ENCODE results near the gene DGKE.

The DGKE gene

DNA sequence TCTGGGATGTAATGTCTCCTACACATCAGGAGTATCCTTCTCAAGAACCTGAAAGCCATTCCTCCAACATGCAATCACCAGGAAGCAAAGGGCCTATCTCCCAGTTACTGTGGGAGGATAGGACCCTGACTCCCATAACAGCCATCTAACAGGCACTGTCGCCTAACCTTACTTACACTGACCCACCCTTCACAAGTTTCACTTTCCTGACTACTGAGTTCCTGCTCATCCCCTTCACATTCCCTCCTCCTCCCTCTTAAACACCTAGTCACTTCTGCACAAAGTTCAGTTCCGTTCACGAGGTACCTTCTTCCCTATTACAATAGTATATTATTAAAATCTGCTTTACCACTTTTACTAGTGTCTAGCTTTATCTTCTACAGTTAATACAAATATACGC is 1.5 kb upstream of the DGKE start:
- no peaks in the 10 kb centered on the region for H3K27me3 ChIP-seq (ENCODE audit: insufficient read depth, poor library complexity, severe bottlenecking)
- TF ChIP-seq CTCF (IDR thresholded peaks at IDR 0.05; ENCODE audit: poor library complexity, severe bottlenecking) = no peak
- peak overlapping the region; percentile 59 for H3K4me3 ChIP-seq (ENCODE audit: severe bottlenecking)
- ATAC-seq (ENCODE audit: low read depth) (no peak), DNase-seq (ENCODE audit: low spot score) (no peak)
- peaks cover 9% of the 10 kb centered on the region for H3K36me3 ChIP-seq (ENCODE audit: low read depth)
- H3K27ac ChIP-seq (ENCODE audit: poor library complexity, severe bottlenecking) = peak overlapping the region; percentile 50
- H3K4me1 ChIP-seq (ENCODE audit: insufficient read depth, poor library complexity, severe bottlenecking) = peaks cover 21% of the 10 kb centered on the region
- no peaks in the 10 kb centered on the region for H3K9me3 ChIP-seq (ENCODE audit: severe bottlenecking)

GRCh38 chr17:56833057-56833808 is 718 bp upstream of the DGKE start:
- ATAC-seq (ENCODE audit: low read depth) (peak; percentile 67), DNase-seq (ENCODE audit: low spot score) (peak; percentile 86)
- peaks cover 21% of the 10 kb centered on the region for H3K4me1 ChIP-seq (ENCODE audit: insufficient read depth, poor library complexity, severe bottlenecking)
- TF ChIP-seq CTCF (IDR thresholded peaks at IDR 0.05; ENCODE audit: poor library complexity, severe bottlenecking) = no peak
- H3K27ac ChIP-seq (ENCODE audit: poor library complexity, severe bottlenecking) = peak overlapping the region; percentile 50
- H3K9me3 ChIP-seq (ENCODE audit: severe bottlenecking) = no peaks in the 10 kb centered on the region
- no peaks in the 10 kb centered on the region for H3K27me3 ChIP-seq (ENCODE audit: insufficient read depth, poor library complexity, severe bottlenecking)
- peak overlapping the region; percentile 59 for H3K4me3 ChIP-seq (ENCODE audit: severe bottlenecking)
- H3K36me3 ChIP-seq (ENCODE audit: low read depth) = peaks cover 9% of the 10 kb centered on the region

DNA sequence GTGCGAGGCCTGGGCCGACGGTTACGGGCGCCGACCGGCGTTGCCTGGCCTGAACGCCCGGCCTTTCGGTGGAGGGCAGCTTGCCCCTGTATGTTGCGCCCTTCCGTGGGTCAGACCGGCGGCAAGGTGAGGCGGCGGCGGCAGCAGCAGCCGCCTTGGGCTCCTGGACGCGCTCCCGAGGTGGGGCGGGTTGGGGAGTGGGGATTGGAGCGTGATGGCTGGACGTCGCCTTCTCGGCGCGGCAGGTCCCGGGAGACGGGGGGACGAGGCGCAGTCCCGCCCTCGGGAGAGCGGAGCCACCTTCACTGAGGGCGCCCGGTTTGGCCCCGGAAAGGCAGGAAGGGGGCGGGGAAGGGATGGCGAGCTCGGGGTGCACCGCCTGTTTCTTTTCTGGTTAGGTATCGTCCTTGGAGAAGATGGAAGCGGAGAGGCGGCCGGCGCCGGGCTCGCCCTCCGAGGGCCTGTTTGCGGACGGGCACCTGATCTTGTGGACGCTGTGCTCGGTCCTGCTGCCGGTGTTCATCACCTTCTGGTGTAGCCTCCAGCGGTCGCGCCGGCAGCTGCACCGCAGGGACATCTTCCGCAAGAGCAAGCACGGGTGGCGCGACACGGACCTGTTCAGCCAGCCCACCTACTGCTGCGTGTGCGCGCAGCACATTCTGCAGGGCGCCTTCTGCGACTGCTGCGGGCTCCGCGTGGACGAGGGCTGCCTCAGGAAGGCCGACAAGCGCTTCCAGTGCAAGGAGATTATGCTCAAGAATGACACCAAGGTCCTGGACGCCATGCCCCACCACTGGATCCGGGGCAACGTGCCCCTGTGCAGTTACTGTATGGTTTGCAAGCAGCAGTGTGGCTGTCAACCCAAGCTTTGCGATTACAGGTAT is 671 bp downstream of the DGKE start:
- peak overlapping the region; percentile 59 for H3K4me3 ChIP-seq (ENCODE audit: severe bottlenecking)
- H3K27me3 ChIP-seq (ENCODE audit: insufficient read depth, poor library complexity, severe bottlenecking) = no peaks in the 10 kb centered on the region
- H3K27ac ChIP-seq (ENCODE audit: poor library complexity, severe bottlenecking) = peak overlapping the region; percentile 50
- H3K36me3 ChIP-seq (ENCODE audit: low read depth) = peaks cover 16% of the 10 kb centered on the region
- H3K9me3 ChIP-seq (ENCODE audit: severe bottlenecking) = no peaks in the 10 kb centered on the region
- peak; percentile 33 for ATAC-seq (ENCODE audit: low read depth)
- no peak for TF ChIP-seq CTCF (IDR thresholded peaks at IDR 0.05; ENCODE audit: poor library complexity, severe bottlenecking)
- DNase-seq (ENCODE audit: low spot score) = peak; percentile 75
- H3K4me1 ChIP-seq (ENCODE audit: insufficient read depth, poor library complexity, severe bottlenecking) = peaks cover 21% of the 10 kb centered on the region

GRCh38 chr17:56835264-56835585 is 1.3 kb downstream of the DGKE start:
- H3K4me1 ChIP-seq (ENCODE audit: insufficient read depth, poor library complexity, severe bottlenecking) = peaks cover 21% of the 10 kb centered on the region
- peak overlapping the region; percentile 59 for H3K4me3 ChIP-seq (ENCODE audit: severe bottlenecking)
- DNase-seq (ENCODE audit: low spot score) (no peak), ATAC-seq (ENCODE audit: low read depth) (no peak)
- H3K9me3 ChIP-seq (ENCODE audit: severe bottlenecking) = no peaks in the 10 kb centered on the region
- H3K36me3 ChIP-seq (ENCODE audit: low read depth) = peaks cover 20% of the 10 kb centered on the region
- H3K27me3 ChIP-seq (ENCODE audit: insufficient read depth, poor library complexity, severe bottlenecking) = no peaks in the 10 kb centered on the region
- H3K27ac ChIP-seq (ENCODE audit: poor library complexity, severe bottlenecking) = no peak overlapping the region
- TF ChIP-seq CTCF (IDR thresholded peaks at IDR 0.05; ENCODE audit: poor library complexity, severe bottlenecking) = no peak
